H9 (cell line): ENCODE measurements around the gene EPHB6. TPM values are rescaled to one million over a fixed set of nuclear protein-coding genes. Genes with fewer than 3 reads are reported as not detected.

Experiments used
- DNase-seq: peaks from one replicate; pipeline ENCODE4 v3.0.0-alpha.2; 2017
- H2AFZ ChIP-seq: one replicate; pipeline ENCODE4 v1.6.1; 2013; ENCODE audit warnings: mild to moderate bottlenecking, low read length, control low read depth, moderate library complexity
- H2AK5ac ChIP-seq: 2 replicates; pipeline ENCODE4 v1.6.1; 2013; ENCODE audit warnings: low read length, control low read depth, mixed read lengths; ENCODE audit not compliant: insufficient read length
- H2BK120ac ChIP-seq: one replicate; pipeline ENCODE4 v1.6.1; 2013; ENCODE audit warnings: low read depth, mild to moderate bottlenecking, low read length, control low read depth, inconsistent platforms; ENCODE audit not compliant: poor library complexity, severe bottlenecking
- H2BK12ac ChIP-seq: 2 replicates; pipeline ENCODE4 v1.6.1; 2013; ENCODE audit warnings: low read length, control low read depth, mixed read lengths, low read depth; ENCODE audit not compliant: insufficient read length
- H2BK15ac ChIP-seq: 2 replicates; pipeline ENCODE4 v1.6.1; 2013; ENCODE audit warnings: low read depth, low read length, control low read depth
- H2BK20ac ChIP-seq: one replicate; pipeline ENCODE4 v1.6.1; 2013; ENCODE audit warnings: low read depth, mild to moderate bottlenecking, low read length, control low read depth, inconsistent platforms; ENCODE audit not compliant: poor library complexity, severe bottlenecking
- H2BK5ac ChIP-seq: 2 replicates; pipeline ENCODE4 v1.6.1; 2013; ENCODE audit warnings: low read length, control low read depth, mixed read lengths; ENCODE audit not compliant: insufficient read length
- H3K14ac ChIP-seq: 2 replicates; pipeline ENCODE4 v1.6.1; 2013; ENCODE audit warnings: low read length, control low read depth; ENCODE audit not compliant: insufficient read depth
- H3K18ac ChIP-seq: 2 replicates; pipeline ENCODE4 v1.6.1; 2013; ENCODE audit warnings: low read depth, mild to moderate bottlenecking, mixed read lengths, low read length, control low read depth; ENCODE audit not compliant: insufficient read length
- H3K23ac ChIP-seq: 2 replicates; pipeline ENCODE4 v1.6.1; 2013; ENCODE audit warnings: low read length, control low read depth, mixed read lengths, low read depth; ENCODE audit not compliant: insufficient read length
- H3K23me2 ChIP-seq: 2 replicates; pipeline ENCODE4 v1.6.1; 2013; ENCODE audit warnings: low read depth, mild to moderate bottlenecking, mixed read lengths, low read length, control low read depth; ENCODE audit not compliant: insufficient read length, poor library complexity, severe bottlenecking
- H3K27ac ChIP-seq: 2 replicates; pipeline ENCODE4 v1.5.1; 2013; ENCODE audit warnings: low read length, control low read depth, mixed read lengths, low read depth; ENCODE audit not compliant: insufficient read length
- H3K27me3 ChIP-seq: 2 replicates; pipeline ENCODE4 v1.6.1; 2013; ENCODE audit warnings: low read length, control low read depth, inconsistent platforms; ENCODE audit not compliant: insufficient read depth
- H3K4ac ChIP-seq: 2 replicates; pipeline ENCODE4 v1.6.1; 2013; ENCODE audit warnings: low read depth, mild to moderate bottlenecking, control low read depth, inconsistent platforms, low read length, moderate library complexity
- H3K4me1 ChIP-seq: 2 replicates; pipeline ENCODE4 v1.6.1; 2013; ENCODE audit warnings: low read length, control low read depth, inconsistent platforms; ENCODE audit not compliant: insufficient read depth
- H3K4me2 ChIP-seq: 2 replicates; pipeline ENCODE4 v1.6.1; 2013; ENCODE audit warnings: low read length, control low read depth, mixed read lengths; ENCODE audit not compliant: insufficient read length, insufficient read depth
- H3K56ac ChIP-seq: 2 replicates; pipeline ENCODE4 v1.6.1; 2013; ENCODE audit warnings: low read depth, mild to moderate bottlenecking, mixed read lengths, low read length, control low read depth; ENCODE audit not compliant: insufficient read length
- H3K79me1 ChIP-seq: 2 replicates; pipeline ENCODE4 v1.6.1; 2013; ENCODE audit warnings: low read depth, mild to moderate bottlenecking, moderate library complexity, low read length, control low read depth, inconsistent platforms; ENCODE audit not compliant: insufficient read depth, poor library complexity, severe bottlenecking
- H3K79me2 ChIP-seq: 2 replicates; pipeline ENCODE4 v1.6.1; 2013; ENCODE audit warnings: low read length, control low read depth, inconsistent platforms; ENCODE audit not compliant: insufficient read depth
- H3K9ac ChIP-seq: 2 replicates; pipeline ENCODE4 v1.6.1; 2013; ENCODE audit warnings: low read length, control low read depth, mixed read lengths; ENCODE audit not compliant: insufficient read length; ENCODE audit errors: extremely low read depth
- H3K9me3 ChIP-seq: one replicate; pipeline ENCODE4 v1.6.1; 2013; ENCODE audit warnings: low read depth, low read length, inconsistent platforms; ENCODE audit not compliant: control insufficient read depth
- H3T11ph ChIP-seq: one replicate; pipeline ENCODE4 v1.6.1; 2013; ENCODE audit warnings: mild to moderate bottlenecking, low read length, control low read depth, inconsistent platforms
- H4K20me1 ChIP-seq: one replicate; pipeline ENCODE4 v1.6.1; 2013; ENCODE audit not compliant: control insufficient read depth, insufficient read length, insufficient read depth
- H4K5ac ChIP-seq: 2 replicates; pipeline ENCODE4 v1.6.1; 2013; ENCODE audit warnings: low read depth, mild to moderate bottlenecking, mixed read lengths, low read length, control low read depth; ENCODE audit not compliant: insufficient read length
- H4K8ac ChIP-seq: replicated peaks from 2 replicates; pipeline ENCODE4 v1.6.1; 2013; ENCODE audit warnings: low read length, control low read depth, mixed read lengths, low read depth; ENCODE audit not compliant: insufficient read length
- H4K91ac ChIP-seq: 2 replicates; pipeline ENCODE4 v1.6.1; 2013; ENCODE audit warnings: low read depth, mild to moderate bottlenecking, moderate library complexity, mixed read lengths, low read length, control low read depth; ENCODE audit not compliant: insufficient read length
- H3K27ac Mint-ChIP-seq, 3 experiments: 2 replicates in 2 of 3; 3 replicates in 1 of 3; pipeline ENCODE4 v1.8.0; 2020 to 2021; ENCODE audit warnings: mixed read lengths in 3 of 3, mild to moderate bottlenecking in 1 of 3, moderate library complexity in 1 of 3
- H3K27me3 Mint-ChIP-seq: 2 replicates; pipeline ENCODE4 v1.8.0; 2021; ENCODE audit warnings: low read depth, mild to moderate bottlenecking, moderate library complexity, mixed read lengths
- H3K36me3 Mint-ChIP-seq, 3 experiments: 2 replicates in 2 of 3; 3 replicates in 1 of 3; pipeline ENCODE4 v1.8.0; 2020 to 2021; ENCODE audit warnings: low read depth in 3 of 3, mixed read lengths in 3 of 3; ENCODE audit not compliant: insufficient read depth in 1 of 3
- H3K4me1 Mint-ChIP-seq, 2 experiments: 2 replicates each; pipeline ENCODE4 v1.8.0; 2020; ENCODE audit warnings: mixed read lengths in 2 of 2
- H3K4me3 Mint-ChIP-seq, 2 experiments: 2 replicates in 1 of 2; 3 replicates in 1 of 2; pipeline ENCODE4 v1.8.0; 2020 to 2021; ENCODE audit warnings: mild to moderate bottlenecking in 2 of 2, mixed read lengths in 2 of 2, moderate library complexity in 1 of 2
- H3K9me3 Mint-ChIP-seq, 2 experiments: 2 replicates in 1 of 2; 3 replicates in 1 of 2; pipeline ENCODE4 v1.8.0; 2020; ENCODE audit warnings: mild to moderate bottlenecking in 2 of 2, mixed read lengths in 2 of 2, moderate library complexity in 1 of 2
- WGBS: extraction: QIAGEN DNeasy Blood & Tissue Kit; methylation state at CpG from one replicate; pipeline ENCODE4 v1.1.7; 2013; ENCODE audit warnings: missing lambda C conversion rate, low lambda C conversion rate, mixed read lengths; ENCODE audit not compliant: insufficient read length; ENCODE audit errors: extremely low coverage; 5-methylcytosine and 5-hydroxymethylcytosine counted together
- total RNA-seq: library from RNA; stranded (reverse); gene quantifications from 2 replicates; pipeline ENCODE4 v1.2.1, GENCODE V29; 2021
- TF ChIP-seq, protein P1 (sequence below): fragments of 200-600 bp; sonication (generic); conservative IDR thresholded peaks from 3 replicates; pipeline ENCODE4 v1.8.0; 2021; ENCODE audit warnings: antibody characterized with exemption, mild to moderate bottlenecking

Gene EPHB6
- total RNA-seq, 1 experiment from 2014 or later, result 9.7 TPM

DNA sequence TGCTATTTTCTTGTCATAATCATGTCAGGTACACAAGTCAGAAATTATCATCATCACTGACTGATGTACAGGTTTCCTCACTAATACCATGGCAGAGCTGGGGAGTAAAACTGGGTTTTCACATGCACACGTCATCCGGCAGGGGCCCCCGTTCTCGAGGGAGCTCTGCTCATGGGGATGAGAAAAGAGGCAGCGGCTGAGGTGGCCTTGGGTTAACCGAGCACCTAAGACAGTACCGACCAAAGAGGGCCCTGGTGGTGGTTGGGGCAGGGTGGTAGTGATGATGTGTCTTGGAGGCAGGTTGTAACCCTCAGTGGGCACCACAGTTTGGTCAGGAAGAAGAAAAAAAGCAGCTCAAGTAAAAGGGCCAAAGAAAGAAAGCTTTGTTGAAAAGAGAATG, 42.8 kb downstream of the EPHB6 start:
- no CpG with 5 or more reads among the region's 7 CpGs for WGBS
- no peak overlapping the region for H3K18ac ChIP-seq
- Mint-ChIP-seq H3K4me1 (peaks cover 22 to 28% of the 10 kb centered on the region in 2 experiments), H3K27ac (no peak overlapping the region), H3K36me3 (peaks cover 0 to 6% (median 0%) of the 10 kb centered on the region in 3 experiments; a peak in 1 of 7 replicates), H3K9me3 (peaks cover 0 to 8% of the 10 kb centered on the region in 2 experiments; a peak in 3 of 5 replicates), H3K27me3 (peaks cover 18% of the 10 kb centered on the region), H3K4me3 (no peak overlapping the region)
- H3K79me2 ChIP-seq, result no peaks in the 10 kb centered on the region
- H3K4me2 ChIP-seq, result no peak overlapping the region
- H3K14ac ChIP-seq, result no peak overlapping the region; the same call in 1 of the 2 replicates
- H4K5ac ChIP-seq, result no peak overlapping the region
- H2AFZ ChIP-seq, result no peak overlapping the region
- H2BK5ac ChIP-seq, result no peak overlapping the region
- H2BK15ac ChIP-seq, result no peak overlapping the region
- H3K27me3 ChIP-seq, result no peaks in the 10 kb centered on the region
- TF ChIP-seq, protein P1, sequence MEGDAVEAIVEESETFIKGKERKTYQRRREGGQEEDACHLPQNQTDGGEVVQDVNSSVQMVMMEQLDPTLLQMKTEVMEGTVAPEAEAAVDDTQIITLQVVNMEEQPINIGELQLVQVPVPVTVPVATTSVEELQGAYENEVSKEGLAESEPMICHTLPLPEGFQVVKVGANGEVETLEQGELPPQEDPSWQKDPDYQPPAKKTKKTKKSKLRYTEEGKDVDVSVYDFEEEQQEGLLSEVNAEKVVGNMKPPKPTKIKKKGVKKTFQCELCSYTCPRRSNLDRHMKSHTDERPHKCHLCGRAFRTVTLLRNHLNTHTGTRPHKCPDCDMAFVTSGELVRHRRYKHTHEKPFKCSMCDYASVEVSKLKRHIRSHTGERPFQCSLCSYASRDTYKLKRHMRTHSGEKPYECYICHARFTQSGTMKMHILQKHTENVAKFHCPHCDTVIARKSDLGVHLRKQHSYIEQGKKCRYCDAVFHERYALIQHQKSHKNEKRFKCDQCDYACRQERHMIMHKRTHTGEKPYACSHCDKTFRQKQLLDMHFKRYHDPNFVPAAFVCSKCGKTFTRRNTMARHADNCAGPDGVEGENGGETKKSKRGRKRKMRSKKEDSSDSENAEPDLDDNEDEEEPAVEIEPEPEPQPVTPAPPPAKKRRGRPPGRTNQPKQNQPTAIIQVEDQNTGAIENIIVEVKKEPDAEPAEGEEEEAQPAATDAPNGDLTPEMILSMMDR, result no peak
- no peaks in the 10 kb centered on the region for H4K20me1 ChIP-seq
- H4K8ac ChIP-seq, result no peak overlapping the region
- H3T11ph ChIP-seq, result no peak overlapping the region
- H2BK12ac ChIP-seq, result no peak overlapping the region
- H2BK120ac ChIP-seq, result no peak overlapping the region
- no peak overlapping the region for H3K23ac ChIP-seq
- DNase-seq, result no peak
- no peak overlapping the region for H3K4ac ChIP-seq
- no peaks in the 10 kb centered on the region for H3K9me3 ChIP-seq
- H3K4me1 ChIP-seq, result no peaks in the 10 kb centered on the region; the same call in 1 of the 2 replicates
- no peak overlapping the region for H3K9ac ChIP-seq
- H2AK5ac ChIP-seq, result no peak overlapping the region
- no peak overlapping the region for H3K56ac ChIP-seq
- no peaks in the 10 kb centered on the region for H3K23me2 ChIP-seq
- H4K91ac ChIP-seq, result no peak overlapping the region
- H2BK20ac ChIP-seq, result no peak overlapping the region
- no peak overlapping the region for H3K27ac ChIP-seq
- H3K79me1 ChIP-seq, result no peaks in the 10 kb centered on the region
